HCT116 (cell line): Measurements from ENCODE around the gene PCK2. TPM values are rescaled to one million over a fixed set of nuclear protein-coding genes. Genes with fewer than 3 reads are reported as not detected.

ENCODE experiments used
- ATAC-seq: fragments of 200-7000 bp; cut with Tn5 transposase; 2 replicates; pipeline ENCODE4 v1.9.1; 2020; ENCODE audit warnings: mild to moderate bottlenecking, moderate library complexity
- BruUV-seq: library from RNA; stranded (reverse); fragments of 400-500 nt; replicated peaks from 2 replicates; lab custom pipeline; 2021; lab: Mats Ljungman, UMichigan
- CTCF ChIA-PET: fragments of 300-600 bp; sonication (Branson Sonifier 250); formaldehyde crosslinking; loops from one replicate; lab custom pipeline; 2021; ENCODE audit warnings: antibody characterized with exemption; lab: Charles Lee
- POLR2A ChIA-PET: fragments of 300-600, 350-600 bp; sonication (Branson Sonifier 250); formaldehyde crosslinking; loops from one replicate; lab custom pipeline; 2021; ENCODE audit warnings: antibody characterized with exemption; lab: Charles Lee
- RAD21 ChIA-PET, 2 experiments: fragments of 300-600 bp; sonication (Branson Sonifier 250); formaldehyde crosslinking; loops; one replicate each; lab custom pipeline; 2023; ENCODE audit warnings: low total read pairs in 2 of 2; ENCODE audit not compliant: uncharacterized antibody in 2 of 2, unreplicated experiment in 2 of 2, low non-redundant PET in 1 of 2; lab: Charles Lee
- DNase-seq: peaks from one replicate; pipeline ENCODE4 v3.0.0-alpha.2; 2010; ENCODE audit warnings: low read depth, low spot score
- H2AFZ ChIP-seq: fragments of 200-600 bp; shearing (Covaris generic), sonication (generic); 2 replicates; pipeline ENCODE4 v1.6.1; 2017; ENCODE audit warnings: low read depth, mixed run types, mixed read lengths, antibody characterized with exemption, low read length; ENCODE audit not compliant: poor library complexity, severe bottlenecking
- H3K27ac ChIP-seq: 2 replicates; pipeline ENCODE4 v1.5.1; 2012; ENCODE audit warnings: low read depth, low read length
- H3K27me3 ChIP-seq: fragments of 200-600 bp; sonication (generic); 2 replicates; pipeline ENCODE4 v1.6.1; 2016; ENCODE audit warnings: mixed run types, low read length, mixed read lengths; ENCODE audit not compliant: insufficient read depth
- H3K36me3 ChIP-seq, 2 experiments: fragments of 200-500 bp in 1 of 2; fragments of 200-600 bp in 1 of 2; sonication (Bioruptor generic) in 1 of 2; sonication (generic) in 1 of 2; 2 replicates each; pipeline versions ENCODE4 v1.5.1 to v1.6.1; 2014 to 2016; ENCODE audit warnings: low read length in 2 of 2, inconsistent platforms in 1 of 2, mixed read lengths in 1 of 2, mixed run types in 1 of 2; ENCODE audit not compliant: insufficient read depth in 2 of 2, control insufficient read depth in 1 of 2
- H3K4me1 ChIP-seq, 2 experiments: fragments of 200-600 bp in 1 of 2; sonication (generic) in 1 of 2; 2 replicates each; pipeline versions ENCODE4 v1.5.1 to v1.6.1; 2012 to 2017; ENCODE audit warnings: low read length in 2 of 2, inconsistent platforms in 1 of 2, mild to moderate bottlenecking in 1 of 2, mixed read lengths in 1 of 2, mixed run types in 1 of 2, moderate library complexity in 1 of 2; ENCODE audit not compliant: insufficient read depth in 2 of 2, control insufficient read depth in 1 of 2
- H3K4me2 ChIP-seq: fragments of 200-600 bp; sonication (generic); 2 replicates; pipeline ENCODE4 v1.6.1; 2017; ENCODE audit warnings: mixed run types, low read length, mixed read lengths
- H3K4me3 ChIP-seq, 2 experiments: fragments of 200-600 bp in 1 of 2; sonication (generic) in 1 of 2; replicated peaks in 1 of 2; 2 replicates each; pipeline ENCODE4 v1.5.1; 2011 to 2016; ENCODE audit warnings: low read length in 2 of 2, control low read depth in 1 of 2, low read depth in 1 of 2, mild to moderate bottlenecking in 1 of 2, mixed read lengths in 1 of 2, mixed run types in 1 of 2
- H3K79me2 ChIP-seq: fragments of 200-600 bp; sonication (generic); 2 replicates; pipeline ENCODE4 v1.6.1; 2017; ENCODE audit warnings: mild to moderate bottlenecking, mixed run types, low read length, moderate library complexity, mixed read lengths; ENCODE audit not compliant: insufficient read depth
- H3K9ac ChIP-seq: fragments of 200-600 bp; sonication (generic); 2 replicates; pipeline ENCODE4 v1.6.1; 2016; ENCODE audit warnings: low read length, mixed read lengths
- H3K9me2 ChIP-seq: fragments of 200-600 bp; sonication (generic), shearing (Covaris generic); 2 replicates; pipeline ENCODE4 v1.6.1; 2017; ENCODE audit warnings: mixed run types, mild to moderate bottlenecking, moderate library complexity; ENCODE audit not compliant: insufficient read depth
- H3K9me3 ChIP-seq, 2 experiments: fragments of 200-500 bp in 1 of 2; fragments of 200-600 bp in 1 of 2; sonication (Bioruptor generic) in 1 of 2; sonication (generic) in 1 of 2; 2 replicates each; pipeline ENCODE4 v1.6.1; 2014 to 2017; ENCODE audit warnings: low read length in 2 of 2, mixed read lengths in 2 of 2, inconsistent platforms in 1 of 2, low read depth in 1 of 2, mild to moderate bottlenecking in 1 of 2, mixed run types in 1 of 2, moderate library complexity in 1 of 2; ENCODE audit not compliant: control insufficient read depth in 1 of 2, insufficient read depth in 1 of 2
- H4K20me1 ChIP-seq: fragments of 200-600 bp; sonication (generic), shearing (Covaris generic); 2 replicates; pipeline ENCODE4 v1.6.1; 2017; ENCODE audit warnings: mixed run types, mild to moderate bottlenecking, moderate library complexity; ENCODE audit not compliant: insufficient read depth
- CTCF ChIP-seq, 3 experiments: fragments of 200-600 bp in 1 of 3; sonication (generic) in 1 of 3; IDR thresholded peaks in 2 of 3; conservative IDR thresholded peaks in 1 of 3; 2 replicates each; pipeline ENCODE4 v1.5.1; 2012 to 2017; ENCODE audit warnings: low read depth in 2 of 3, low read length in 2 of 3, antibody characterized with exemption in 1 of 3, borderline replicate concordance in 1 of 3, control low read depth in 1 of 3, mild to moderate bottlenecking in 1 of 3, mixed read lengths in 1 of 3, mixed run types in 1 of 3, moderate library complexity in 1 of 3; ENCODE audit not compliant: insufficient read depth in 1 of 3
- ELF1 ChIP-seq: IDR thresholded peaks from 2 replicates; pipeline ENCODE4 v1.6.1; 2012; ENCODE audit warnings: low read depth, borderline replicate concordance
- POLR2AphosphoS5 ChIP-seq: IDR thresholded peaks from 2 replicates; pipeline ENCODE4 v1.6.1; 2011; ENCODE audit warnings: mild to moderate bottlenecking, low read depth, low read length, moderate library complexity
- RAD21 ChIP-seq: IDR thresholded peaks from 2 replicates; pipeline ENCODE4 v1.6.1; 2012; ENCODE audit warnings: low read depth, mild to moderate bottlenecking
- SP1 ChIP-seq: IDR thresholded peaks from 2 replicates; pipeline ENCODE4 v1.6.1; 2012; ENCODE audit warnings: low read depth
- intact Hi-C: fragments of 100-400 bp; cut with micrococcal nuclease; formaldehyde crosslinking; loops from 2 replicates; pipeline ENCODE4 v1.10.0; 2022
- total RNA-seq: library from RNA; stranded (reverse); gene quantifications from one replicate; pipeline ENCODE4 v1.2.1, GENCODE V29; 2021; ENCODE audit not compliant: unreplicated experiment

The PCK2 gene
- total RNA-seq, 1 experiment from 2014 or later = 94.1 TPM

- no peak for TF ChIP-seq ELF1
- TF ChIP-seq, all 23 proteins: peak for 0
These were observed 8.9 kb upstream of the PCK2 start (continued) for GRCh38 chr14:24085215-24085614.

DNA sequence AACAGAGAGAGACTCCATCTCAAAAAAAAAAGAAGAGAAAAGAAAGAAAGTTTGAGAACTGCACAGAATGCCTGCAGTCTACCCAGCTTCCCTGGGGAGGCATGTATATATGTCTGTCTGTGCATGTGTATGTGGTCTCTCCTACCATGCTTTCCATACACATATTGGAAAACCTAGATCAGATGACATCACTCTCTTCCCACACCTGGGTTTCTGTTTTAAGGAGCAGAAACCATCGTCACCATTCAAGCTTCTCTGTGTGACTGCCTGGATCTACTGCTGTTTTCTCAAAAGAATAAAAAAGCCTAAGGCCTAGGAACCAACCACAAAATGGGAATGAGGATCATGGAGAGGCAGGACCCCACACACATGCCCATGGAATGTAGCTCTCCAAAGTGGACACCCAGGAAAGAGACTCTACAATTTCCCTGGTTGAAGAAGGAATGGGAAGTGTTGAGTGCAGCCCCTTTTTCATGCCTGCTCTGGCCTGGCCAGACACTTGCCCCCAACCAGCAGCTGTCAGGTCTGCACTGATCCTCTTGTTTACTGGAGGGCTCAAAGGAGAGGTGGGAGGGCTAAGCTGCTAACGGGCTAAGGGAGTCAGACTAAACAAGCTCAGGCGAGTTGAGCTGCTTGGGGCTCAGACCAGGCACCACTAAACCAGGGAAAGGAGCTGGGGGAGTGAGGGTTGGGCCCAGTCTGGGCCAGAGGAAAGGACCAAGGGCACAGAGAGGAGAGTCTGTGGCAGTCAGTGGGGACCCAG lies 7.7 kb upstream of the PCK2 start:
- Histone ChIP-seq H3K4me2 (no peak overlapping the region), H3K27me3 (no peaks in the 10 kb centered on the region), H3K36me3 (no peaks in the 10 kb centered on the region), H3K27ac (no peak overlapping the region), H4K20me1 (no peaks in the 10 kb centered on the region), H3K9me2 (no peaks in the 10 kb centered on the region), H3K4me3 (no peak overlapping the region), H3K79me2 (no peaks in the 10 kb centered on the region), H3K4me1 (peaks cover 7 to 9% of the 10 kb centered on the region in 2 experiments), H3K9me3 (no peaks in the 10 kb centered on the region), H2AFZ (no peak overlapping the region), H3K9ac (no peak overlapping the region)
- BruUV-seq = no TSS peak
- TF ChIP-seq SP1 = no peak
- no peak for TF ChIP-seq ELF1
- TF ChIP-seq RAD21 = no peak
- no peak for TF ChIP-seq POLR2AphosphoS5
- TF ChIP-seq CTCF (IDR thresholded peaks at IDR 0.05 in 2 of 3, conservative IDR thresholded peaks at IDR 0.05 in 1 of 3; ENCODE audit: borderline replicate concordance in 1 of 3, insufficient read depth in 1 of 3, low read depth in 2 of 3, low read length in 2 of 3) = no peak
- no peak for ATAC-seq
- ChIA-PET CTCF (interaction anchor here (1.2 kb wide), 1 partner anchor 28 kb away, joined by 3 read pairs; no protein-coding TSS in a partner anchor), RAD21 (no interaction called here), POLR2A (interaction anchor here (1.7 kb wide), 1 partner anchor 7 kb away, joined by 9 read pairs; the partner anchor contains the start of gene PCK2)
- DNase-seq = no peak
- intact Hi-C loops = no loop called here
